GM19193 (cell line): ENCODE results near the gene PRR5L.

Experiments used
- POLR2A ChIP-seq: IDR thresholded peaks from 4 replicates; pipeline ENCODE4 v1.6.1; 2011; ENCODE audit not compliant: insufficient read depth, insufficient read length; ENCODE audit errors: extremely low read depth

PRR5L gene

GRCh38 chr11:36426226-36426848 is 130.2 kb downstream of the PRR5L start:
- TF ChIP-seq POLR2A = no peak

GRCh38 chr11:36427079-36427478 is 131.0 kb downstream of the PRR5L start:
- TF ChIP-seq POLR2A = no peak

- TF ChIP-seq POLR2A = no peak
Observed at GRCh38 chr11:36427876-36428275, 131.8 kb downstream of the PRR5L start.

GRCh38 chr11:36431429-36432092 is 135.5 kb downstream of the PRR5L start:
- no peak for TF ChIP-seq POLR2A

- TF ChIP-seq POLR2A = no peak
Observed at GRCh38 chr11:36432093-36432469, 136.0 kb downstream of the PRR5L start.

GRCh38 chr11:36432738-36433137 is 136.7 kb downstream of the PRR5L start:
- no peak for TF ChIP-seq POLR2A

GRCh38 chr11:36436064-36436463 is 140.0 kb downstream of the PRR5L start:
- TF ChIP-seq POLR2A = no peak

GRCh38 chr11:36436589-36436988 is 140.5 kb downstream of the PRR5L start:
- no peak for TF ChIP-seq POLR2A

GRCh38 chr11:36437413-36437812 is 141.3 kb downstream of the PRR5L start:
- TF ChIP-seq POLR2A = no peak

GRCh38 chr11:36438126-36438525 is 142.0 kb downstream of the PRR5L start:
- no peak for TF ChIP-seq POLR2A

GRCh38 chr11:36441610-36442208 is 145.6 kb downstream of the PRR5L start:
- no peak for TF ChIP-seq POLR2A

GRCh38 chr11:36443661-36444060 is 147.6 kb downstream of the PRR5L start:
- TF ChIP-seq POLR2A = no peak

- TF ChIP-seq POLR2A = no peak
Observed at GRCh38 chr11:36446135-36446534, 150.0 kb downstream of the PRR5L start.

- TF ChIP-seq POLR2A = no peak
Observed at GRCh38 chr11:36447514-36447913, 151.4 kb downstream of the PRR5L start.

GRCh38 chr11:36447947-36448346 is 151.9 kb downstream of the PRR5L start:
- TF ChIP-seq POLR2A = no peak

- no peak for TF ChIP-seq POLR2A
Observed at GRCh38 chr11:36449561-36450096, 153.5 kb downstream of the PRR5L start.

- no peak for TF ChIP-seq POLR2A
Observed at GRCh38 chr11:36450110-36450572, 154.1 kb downstream of the PRR5L start.

- TF ChIP-seq POLR2A = no peak
Observed at GRCh38 chr11:36451045-36451444, 155.0 kb downstream of the PRR5L start.
